ENCODE results near the gene C3orf18. TPM values are rescaled to one million over a fixed set of nuclear protein-coding genes. Genes with fewer than 3 reads are reported as not detected.

Gene C3orf18
- total and polyA plus RNA-seq, 2 donors (not counting 3 experiments of a cell fraction or from before 2014, with no cell fraction given): 1.7 to 2.9 TPM

DNA sequence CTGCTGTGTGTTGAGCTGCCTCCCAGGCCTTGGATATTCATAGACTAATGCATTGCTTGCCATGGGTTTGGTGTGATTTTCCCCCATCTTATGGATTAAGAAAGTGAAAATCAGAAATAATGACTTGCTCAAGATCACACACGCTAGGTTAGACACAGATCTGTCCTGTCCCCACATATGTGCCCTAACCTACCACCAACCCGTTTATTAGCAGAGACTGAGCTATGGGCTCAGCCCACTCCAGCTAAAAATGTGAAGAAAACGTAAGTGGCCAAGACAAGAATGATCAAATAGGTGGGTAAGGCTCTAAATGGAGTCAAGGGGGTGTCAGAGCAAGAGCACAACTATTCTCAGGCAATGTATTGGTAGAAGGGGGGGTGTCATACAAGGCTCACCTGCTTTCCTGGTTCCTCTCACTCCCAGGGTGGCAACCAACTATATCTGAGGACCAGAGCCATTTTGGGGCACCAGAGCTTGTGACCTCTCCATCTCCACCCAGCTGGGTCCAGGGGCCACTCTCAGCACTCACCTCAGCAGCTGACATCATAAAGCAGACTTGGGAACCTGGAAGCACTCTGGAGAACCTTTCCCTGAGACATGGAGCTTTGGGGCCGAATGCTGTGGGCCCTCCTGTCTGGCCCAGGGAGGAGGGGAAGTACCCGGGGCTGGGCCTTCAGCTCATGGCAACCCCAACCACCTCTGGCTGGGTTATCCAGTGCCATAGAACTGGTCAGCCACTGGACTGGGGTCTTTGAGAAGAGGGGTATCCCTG lies 3.1 kb upstream of the C3orf18 start:
- no peaks in the 10 kb centered on the region for H3K27me3 ChIP-seq (ENCODE audit: control insufficient read depth in 2 of 2, insufficient read depth in 2 of 2, low read length in 2 of 2)
- no peak overlapping the region for H3K27ac ChIP-seq (ENCODE audit: insufficient read depth, low read depth, low read length)
- dilution Hi-C loops (cut with MboI; ENCODE audit: extremely low pct_ligation_motif_present, low sequenced_read_pairs): no loop called here
- peak overlapping the region in 1 of 3 experiments; percentile 85 for H3K4me3 ChIP-seq (replicated peaks in 1 of 3; ENCODE audit: insufficient read depth in 1 of 3, low read depth in 1 of 3, low read length in 3 of 3)
- DNase-seq (ENCODE audit: low read depth, low spot score) (no peak), FAIRE-seq (no peak)
- H3K79me2 ChIP-seq (ENCODE audit: control insufficient read depth, insufficient read depth, low read length): no peaks in the 10 kb centered on the region
- H2AFZ ChIP-seq (ENCODE audit: low read depth, low read length): no peak overlapping the region
- no TSS peak for BruUV-seq (replicated peaks)
- ChIA-PET POLR2A (interaction anchor here (1.2 kb wide), 1 partner anchor 41 kb away, joined by 3 read pairs; the partner anchor contains the start of gene CISH), CTCF (interaction anchor here (0.9 to 6.0 kb wide), 6 partner anchors 32 to 818 kb away, joined by 3 to 105 read pairs (median 6); partner anchors contain the start of genes CISH and MAPKAPK3)
- H3K9me3 ChIP-seq (replicated peaks; ENCODE audit: control insufficient read depth, insufficient read depth, low read length): no peaks in the 10 kb centered on the region
- intact Hi-C loops (cut with micrococcal nuclease): no loop called here
- H3K9me1 ChIP-seq (replicated peaks; ENCODE audit: control insufficient read depth, extremely low read depth, insufficient read depth, low read length): no peaks in the 10 kb centered on the region
- no peaks in the 10 kb centered on the region for H4K20me1 ChIP-seq (replicated peaks; ENCODE audit: control insufficient read depth, extremely low read depth, insufficient read depth, low read length)
- peaks cover 10% of the 10 kb centered on the region for H3K4me1 ChIP-seq (ENCODE audit: control insufficient read depth, extremely low read depth, insufficient read depth, low read length)
- peaks cover 0 to 2% of the 10 kb centered on the region in 2 experiments for H3K36me3 ChIP-seq (ENCODE audit: control insufficient read depth in 2 of 2, extremely low read depth in 1 of 2, insufficient read depth in 2 of 2, low read length in 2 of 2)
- peak overlapping the region; percentile 75 for H3K4me2 ChIP-seq (ENCODE audit: insufficient read depth, low read length)
- no peak for TF ChIP-seq POLR2A (IDR thresholded peaks at IDR 0.05; ENCODE audit: low read depth, low read length)
- H3K9ac ChIP-seq (replicated peaks; ENCODE audit: extremely low read depth, insufficient read depth, low read length): no peak overlapping the region

GRCh38 chr3:50568947-50569749 lies 1.6 kb upstream of the C3orf18 start, which contains the start of gene HEMK1:
HEMK1 (plus strand) TSS chr3:50569522; CDS start chr3:50571105, 1,583 bp downstream.
- Histone ChIP-seq H3K9ac (replicated peaks; ENCODE audit: extremely low read depth, insufficient read depth, low read length) (peak within 1 kb of the TSS; percentile 57), H2AFZ (ENCODE audit: low read depth, low read length) (peak within 1 kb of the TSS; percentile 99), H3K9me1 (replicated peaks; ENCODE audit: control insufficient read depth, extremely low read depth, insufficient read depth, low read length) (no peaks in the 10 kb centered on the region), H3K4me1 (ENCODE audit: control insufficient read depth, extremely low read depth, insufficient read depth, low read length) (peaks cover 10% of the 10 kb centered on the region), H3K79me2 (ENCODE audit: control insufficient read depth, insufficient read depth, low read length) (no peaks in the 10 kb centered on the region), H3K27me3 (ENCODE audit: control insufficient read depth in 2 of 2, insufficient read depth in 2 of 2, low read length in 2 of 2) (no peaks in the 10 kb centered on the region), H3K36me3 (ENCODE audit: control insufficient read depth in 2 of 2, extremely low read depth in 1 of 2, insufficient read depth in 2 of 2, low read length in 2 of 2) (peaks cover 0 to 2% of the 10 kb centered on the region in 2 experiments), H3K4me2 (ENCODE audit: insufficient read depth, low read length) (peak within 1 kb of the TSS; percentile 75), H3K27ac (ENCODE audit: insufficient read depth, low read depth, low read length) (peak within 1 kb of the TSS; percentile 31), H3K9me3 (replicated peaks; ENCODE audit: control insufficient read depth, insufficient read depth, low read length) (no peaks in the 10 kb centered on the region), H4K20me1 (replicated peaks; ENCODE audit: control insufficient read depth, extremely low read depth, insufficient read depth, low read length) (no peaks in the 10 kb centered on the region), H3K4me3 (replicated peaks in 1 of 3; ENCODE audit: insufficient read depth in 1 of 3, low read depth in 1 of 3, low read length in 3 of 3) (peak within 1 kb of the TSS; percentile 84 to 91 (median 85))
- TF ChIP-seq GATA2 (IDR thresholded peaks at IDR 0.05; ENCODE audit: insufficient read depth, insufficient read length, low read depth, low read length): no peak
- TF ChIP-seq FOS (IDR thresholded peaks at IDR 0.05; ENCODE audit: borderline replicate concordance, insufficient read depth, low read length): no peak
- TF ChIP-seq MYC (IDR thresholded peaks at IDR 0.05; ENCODE audit: low read depth, low read length): no peak
- TF ChIP-seq CTCF (IDR thresholded peaks at IDR 0.05; ENCODE audit: extremely low read depth in 1 of 2, insufficient read depth in 1 of 2, low read depth in 1 of 2, low read length in 2 of 2): no peak
- TF ChIP-seq EZH2 (IDR thresholded peaks at IDR 0.05; ENCODE audit: borderline replicate concordance, low read depth, low read length, severe bottlenecking): no peak
- peak; percentile 24 for TF ChIP-seq POLR2A (IDR thresholded peaks at IDR 0.05; ENCODE audit: low read depth, low read length)
- peak; percentile 66 for TF ChIP-seq POLR2AphosphoS5 (IDR thresholded peaks at IDR 0.05; ENCODE audit: insufficient read depth, low read depth, low read length)
- TF ChIP-seq JUN (IDR thresholded peaks at IDR 0.05; ENCODE audit: borderline replicate concordance, insufficient read depth, insufficient read length, low read depth): no peak
- DNase-seq (ENCODE audit: low read depth, low spot score) (peak; percentile 87), FAIRE-seq (peak; percentile 93)
- intact Hi-C loops (cut with micrococcal nuclease): loop anchor here (1.0 to 2.0 kb wide), 2 partner anchors 210 to 816 kb away; partner anchors contain the start of genes MANF and TMEM115
- BruUV-seq (replicated peaks): no TSS peak
- POLR2A ChIA-PET: interaction anchor here (0.6 to 1.9 kb wide), 3 partner anchors 32 to 972 kb away, joined by 6 to 9 read pairs (median 7); partner anchors contain the start of gene CISH
- CTCF ChIA-PET: interaction anchor here (0.9 to 5.2 kb wide), 11 partner anchors 20 to 1101 kb away, joined by 3 to 64 read pairs (median 5); partner anchors contain the start of genes CISH, DCAF1 and MAPKAPK3
- dilution Hi-C loops (cut with MboI; ENCODE audit: extremely low pct_ligation_motif_present, low sequenced_read_pairs): no loop called here

All from endothelial cell of umbilical vein (primary cell).